ENCODE measurements around the gene NCAM1. TPM values are rescaled to one million over a fixed set of nuclear protein-coding genes. Genes with fewer than 3 reads are reported as not detected.

Gene NCAM1
- total and polyA plus RNA-seq, 2 of the 13 experiments (the other 11 are each of a cell fraction or from before 2014, with no cell fraction given): 0.05 TPM; not detected in 1

GRCh38 chr11:113276466-113276865, 315.2 kb downstream of the NCAM1 start:
- Histone ChIP-seq H3K27me3 (ENCODE audit: control insufficient read depth in 1 of 2, insufficient read depth in 2 of 2, low read length in 2 of 2) (peaks cover 0 to 3% of the 10 kb centered on the region in 2 experiments; a peak in 2 of 5 replicates), H4K20me1 (ENCODE audit: insufficient read depth, low read length) (no peaks in the 10 kb centered on the region), H3K9ac (ENCODE audit: insufficient read depth, low read depth, low read length) (no peak overlapping the region), H3K27ac (ENCODE audit: extremely low read length, insufficient read depth, low read length) (no peak overlapping the region), H3K4me3 (replicated peaks in 1 of 3; ENCODE audit: insufficient read depth in 1 of 3, low read depth in 2 of 3, low read length in 3 of 3) (no peak overlapping the region), H3K36me3 (replicated peaks in 1 of 2; ENCODE audit: control insufficient read depth in 1 of 2, insufficient read depth in 2 of 2, low read length in 2 of 2) (no peaks in the 10 kb centered on the region), H3K4me2 (ENCODE audit: low read depth, low read length) (no peak overlapping the region), H3K9me3 (ENCODE audit: low read length) (no peaks in the 10 kb centered on the region), H3K4me1 (ENCODE audit: insufficient read depth, low read length) (no peaks in the 10 kb centered on the region), H2AFZ (ENCODE audit: low read length) (no peak overlapping the region), H3K79me2 (ENCODE audit: insufficient read depth, low read length) (no peaks in the 10 kb centered on the region)
- WGBS (ENCODE audit: low lambda C conversion rate): 87% methylated on average over 2 of the region's 2 CpGs
- ATAC-seq (no peak), DNase-seq (ENCODE audit: low spot score) (no peak), FAIRE-seq (no peak)
- ChIA-PET POLR2A (no interaction called here), CTCF (ENCODE audit: low intra/inter-chr PET ratio, low total read pairs) (no interaction called here)
- TF ChIP-seq, protein P1, sequence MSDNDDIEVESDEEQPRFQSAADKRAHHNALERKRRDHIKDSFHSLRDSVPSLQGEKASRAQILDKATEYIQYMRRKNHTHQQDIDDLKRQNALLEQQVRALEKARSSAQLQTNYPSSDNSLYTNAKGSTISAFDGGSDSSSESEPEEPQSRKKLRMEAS (IDR thresholded peaks at IDR 0.05): no peak
- TF ChIP-seq NR2C2 (CRISPR knock-in tag; IDR thresholded peaks at IDR 0.05; ENCODE audit: borderline replicate concordance) (no peak), EZH2 (conservative IDR thresholded peaks at IDR 0.05; ENCODE audit: low read depth, low read length) (no peak), RFXANK (CRISPR knock-in tag; IDR thresholded peaks at IDR 0.05) (no peak), MZF1 (CRISPR knock-in tag; IDR thresholded peaks at IDR 0.05; ENCODE audit: borderline replicate concordance) (no peak), ZNF329 (CRISPR knock-in tag; IDR thresholded peaks at IDR 0.05; ENCODE audit: low read depth) (no peak), RXRA (CRISPR knock-in tag; IDR thresholded peaks at IDR 0.05) (no peak), MEIS2 (CRISPR knock-in tag; IDR thresholded peaks at IDR 0.05) (no peak), THYN1 (CRISPR knock-in tag; IDR thresholded peaks at IDR 0.05; ENCODE audit: borderline replicate concordance, low read depth) (no peak), ZNF382 (CRISPR knock-in tag; IDR thresholded peaks at IDR 0.05; ENCODE audit: borderline replicate concordance) (no peak), DRAP1 (CRISPR knock-in tag; IDR thresholded peaks at IDR 0.05) (no peak)
- TF ChIP-seq, protein P2, sequence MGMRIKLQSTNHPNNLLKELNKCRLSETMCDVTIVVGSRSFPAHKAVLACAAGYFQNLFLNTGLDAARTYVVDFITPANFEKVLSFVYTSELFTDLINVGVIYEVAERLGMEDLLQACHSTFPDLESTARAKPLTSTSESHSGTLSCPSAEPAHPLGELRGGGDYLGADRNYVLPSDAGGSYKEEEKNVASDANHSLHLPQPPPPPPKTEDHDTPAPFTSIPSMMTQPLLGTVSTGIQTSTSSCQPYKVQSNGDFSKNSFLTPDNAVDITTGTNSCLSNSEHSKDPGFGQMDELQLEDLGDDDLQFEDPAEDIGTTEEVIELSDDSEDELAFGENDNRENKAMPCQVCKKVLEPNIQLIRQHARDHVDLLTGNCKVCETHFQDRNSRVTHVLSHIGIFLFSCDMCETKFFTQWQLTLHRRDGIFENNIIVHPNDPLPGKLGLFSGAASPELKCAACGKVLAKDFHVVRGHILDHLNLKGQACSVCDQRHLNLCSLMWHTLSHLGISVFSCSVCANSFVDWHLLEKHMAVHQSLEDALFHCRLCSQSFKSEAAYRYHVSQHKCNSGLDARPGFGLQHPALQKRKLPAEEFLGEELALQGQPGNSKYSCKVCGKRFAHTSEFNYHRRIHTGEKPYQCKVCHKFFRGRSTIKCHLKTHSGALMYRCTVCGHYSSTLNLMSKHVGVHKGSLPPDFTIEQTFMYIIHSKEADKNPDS (CRISPR knock-in tag; IDR thresholded peaks at IDR 0.05): no peak
- TF ChIP-seq, protein P3, sequence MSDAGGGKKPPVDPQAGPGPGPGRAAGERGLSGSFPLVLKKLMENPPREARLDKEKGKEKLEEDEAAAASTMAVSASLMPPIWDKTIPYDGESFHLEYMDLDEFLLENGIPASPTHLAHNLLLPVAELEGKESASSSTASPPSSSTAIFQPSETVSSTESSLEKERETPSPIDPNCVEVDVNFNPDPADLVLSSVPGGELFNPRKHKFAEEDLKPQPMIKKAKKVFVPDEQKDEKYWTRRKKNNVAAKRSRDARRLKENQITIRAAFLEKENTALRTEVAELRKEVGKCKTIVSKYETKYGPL (CRISPR knock-in tag; IDR thresholded peaks at IDR 0.05): no peak
- intact Hi-C loops (cut with micrococcal nuclease; ENCODE audit: unreplicated experiment) (no loop called here), in situ Hi-C loops (cut with HindIII; ENCODE audit: extremely low pct_ligation_motif_present, low pct_unique_long_range_greater_than_20kb) (loop anchor here (25.0 kb wide), 1 partner anchor 439 kb away; no protein-coding TSS in a partner anchor)
- BruUV-seq (replicated peaks): no TSS peak
